Measurements from ENCODE around the gene SLC26A8.
"Not testable (repeated sequence)": the region's sequence is repeated elsewhere in the genome, so short reads cannot be mapped to it uniquely, and the experiment has no call there.

Gene SLC26A8

DNA sequence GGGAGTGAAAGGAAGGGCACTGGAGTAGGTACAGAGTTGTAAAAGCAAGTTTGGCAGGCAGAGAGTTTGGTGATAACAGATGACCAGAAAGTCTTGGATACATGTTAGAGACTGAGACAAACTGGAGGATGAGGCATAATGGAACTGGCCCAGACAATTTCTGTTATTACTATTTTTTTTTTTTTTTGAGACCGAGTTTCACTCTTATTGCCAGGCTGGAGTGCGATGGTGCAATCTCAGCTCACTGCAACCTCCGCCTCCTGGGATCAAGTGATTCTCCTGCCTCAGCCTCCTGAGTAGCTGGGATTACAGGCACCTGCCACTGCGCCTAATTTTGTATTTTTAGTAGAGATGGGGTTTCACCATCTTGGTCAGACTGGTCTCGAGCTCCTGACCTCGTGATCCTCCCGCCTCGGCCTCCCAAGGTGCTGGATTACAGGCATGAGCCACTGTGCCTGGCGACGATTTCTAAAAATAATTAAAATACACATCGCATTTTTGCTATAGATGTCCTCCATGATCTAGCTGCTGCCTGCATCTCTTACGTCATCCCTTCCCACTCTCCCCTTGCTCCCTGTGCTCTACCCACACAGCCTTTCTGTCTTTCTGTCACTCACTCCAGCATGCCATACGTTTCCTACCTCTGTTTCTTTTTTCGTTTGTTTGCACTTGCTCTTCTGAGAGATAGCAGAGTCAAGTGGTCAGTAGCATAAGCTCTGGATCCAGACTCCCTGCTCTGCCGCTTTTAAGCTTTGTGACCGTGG is 26.7 kb upstream of the SLC26A8 start:
- DNase-seq (ENCODE audit: low spot score) = no peak

DNA sequence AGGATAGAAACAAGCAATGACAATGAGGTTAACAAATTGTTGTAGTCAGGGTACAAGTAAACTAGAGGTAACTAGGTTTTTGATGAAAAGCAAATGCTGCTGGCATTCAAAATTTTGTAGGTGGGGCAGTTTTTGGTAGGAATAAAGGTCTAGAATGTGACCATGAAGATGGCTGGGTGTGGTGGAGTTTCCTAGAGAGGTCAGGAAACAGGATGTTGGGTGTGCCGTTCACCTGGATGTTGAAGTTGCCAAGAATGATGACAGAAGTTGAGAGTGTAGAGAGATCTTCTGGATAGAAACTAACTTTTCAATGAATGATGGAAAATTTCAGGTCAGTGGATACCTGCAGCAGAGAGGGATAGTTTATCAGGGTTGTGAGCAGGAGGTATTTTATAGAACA is 25.9 kb upstream of the SLC26A8 start:
- no peak for DNase-seq (ENCODE audit: low spot score)

GRCh38 chr6:36049582-36049981 is 25.1 kb upstream of the SLC26A8 start:
- DNase-seq (ENCODE audit: low spot score) = no peak

GRCh38 chr6:36042618-36043260 is 18.3 kb upstream of the SLC26A8 start:
- no peak for DNase-seq (ENCODE audit: low spot score)

- DNase-seq (ENCODE audit: low spot score) = no peak
Measured at GRCh38 chr6:36040958-36041357, 16.5 kb upstream of the SLC26A8 start.

- no peak for DNase-seq (ENCODE audit: low spot score)
Measured at GRCh38 chr6:36039112-36039511, 14.7 kb upstream of the SLC26A8 start.

GRCh38 chr6:36038120-36038876 is 13.9 kb upstream of the SLC26A8 start:
- DNase-seq (ENCODE audit: low spot score) = no peak

DNA sequence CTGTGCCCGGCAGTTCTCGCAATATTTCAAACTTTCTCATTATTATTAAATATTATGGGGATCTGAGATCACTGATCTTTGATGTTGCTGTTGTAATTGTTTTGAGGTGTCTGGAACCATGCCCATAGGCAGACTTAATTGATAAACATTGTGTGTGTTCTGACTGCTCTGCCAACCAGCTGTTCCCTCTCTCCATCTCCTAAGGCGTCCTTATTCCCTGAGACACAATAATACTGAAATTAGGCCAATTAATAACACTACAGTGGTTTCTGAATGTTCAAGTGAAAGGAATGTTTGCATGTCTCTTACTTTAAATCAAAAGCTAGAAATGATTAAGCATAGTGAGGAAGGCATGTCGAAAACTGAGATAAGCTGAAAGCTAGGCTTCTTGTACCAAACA is 10.8 kb upstream of the SLC26A8 start:
- DNase-seq (ENCODE audit: low spot score) = no peak

DNA sequence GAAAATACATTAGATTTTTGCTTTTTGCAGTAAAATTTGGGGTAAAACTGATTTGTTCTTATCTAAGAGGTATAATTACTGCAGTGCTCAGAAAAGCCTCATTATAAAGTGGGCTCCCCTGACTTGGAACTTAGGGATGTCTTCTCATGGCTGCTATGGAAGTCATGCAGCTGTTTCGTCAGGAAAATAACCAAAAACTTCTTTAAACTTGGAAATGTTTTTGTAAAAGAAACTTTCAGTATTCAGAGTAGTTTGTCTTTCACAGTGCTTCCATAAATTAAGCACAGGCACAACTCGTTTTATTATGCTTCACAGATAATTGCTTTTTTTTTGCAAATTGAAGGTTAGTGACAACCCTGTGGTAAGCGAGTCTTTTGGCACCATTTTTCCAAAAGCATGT is 10.0 kb upstream of the SLC26A8 start:
- no peak for DNase-seq (ENCODE audit: low spot score)

DNA sequence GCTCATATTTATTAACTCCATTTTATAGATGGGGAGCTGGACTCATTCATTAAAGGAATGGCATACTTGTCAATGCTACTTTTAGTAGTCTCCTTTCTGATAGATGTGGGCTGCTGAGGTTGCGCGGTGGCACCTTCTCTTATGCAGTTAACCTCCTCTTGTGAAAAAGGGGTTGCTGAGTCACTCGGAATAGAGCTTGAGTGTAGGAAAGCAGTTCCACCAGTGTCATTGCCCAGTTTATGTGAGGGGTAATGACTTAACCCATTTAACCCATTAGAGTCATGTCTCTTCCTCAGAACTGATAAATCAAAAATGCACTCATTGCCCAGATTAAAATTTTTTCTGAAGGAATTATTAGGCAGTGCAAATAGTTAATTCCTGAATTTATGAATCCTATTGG is 9.5 kb upstream of the SLC26A8 start:
- no peak for DNase-seq (ENCODE audit: low spot score)

DNA sequence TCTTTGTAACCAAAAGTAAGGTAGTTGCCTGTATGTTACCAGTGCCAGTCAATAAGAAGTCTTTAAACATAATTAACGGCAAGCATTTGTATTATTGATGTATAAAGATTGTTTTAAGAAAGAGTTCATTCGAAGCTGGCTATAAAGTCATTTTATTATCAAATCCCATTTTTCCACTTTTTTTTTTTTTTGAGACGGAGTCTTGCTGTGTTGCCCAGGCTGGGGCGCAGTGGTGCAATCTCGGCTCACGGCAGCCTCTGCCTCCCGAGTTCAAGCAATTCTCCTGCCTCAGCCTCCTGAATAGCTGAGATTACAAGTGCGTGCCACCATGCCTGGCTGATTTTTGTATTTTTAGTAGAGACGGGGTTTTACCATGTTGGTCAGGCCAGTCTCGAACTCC is 8.7 kb upstream of the SLC26A8 start:
- DNase-seq (ENCODE audit: low spot score) = not testable (repeated sequence)

- DNase-seq (ENCODE audit: low spot score) = no peak
Measured at GRCh38 chr6:36032261-36032660, 7.8 kb upstream of the SLC26A8 start.

DNA sequence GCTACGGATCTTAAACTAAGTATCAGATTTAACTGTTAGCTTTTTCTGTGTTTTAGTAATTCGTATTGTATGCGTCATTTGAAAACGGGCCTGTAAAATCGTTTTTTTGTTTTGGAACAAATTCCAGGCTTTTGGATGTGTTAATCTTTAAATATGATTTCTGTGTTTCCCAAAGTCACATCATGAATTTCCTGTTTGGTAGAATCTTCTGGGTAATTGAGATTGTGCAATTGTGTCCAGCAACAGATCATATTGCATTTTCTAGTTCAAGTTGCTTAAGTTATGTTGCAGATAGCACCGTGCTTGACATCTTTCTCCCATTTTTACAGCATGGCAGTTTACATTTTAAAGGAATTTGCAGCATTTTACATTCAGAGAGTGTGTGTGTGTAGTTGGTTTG is 5.0 kb upstream of the SLC26A8 start:
- peak; percentile 74 for DNase-seq (ENCODE audit: low spot score)

GRCh38 chr6:36028877-36029324 is 4.5 kb upstream of the SLC26A8 start:
- peak; percentile 68 for DNase-seq (ENCODE audit: low spot score)

GRCh38 chr6:36028088-36028876 is 3.8 kb upstream of the SLC26A8 start:
- DNase-seq (ENCODE audit: low spot score) = peak; percentile 32

DNA sequence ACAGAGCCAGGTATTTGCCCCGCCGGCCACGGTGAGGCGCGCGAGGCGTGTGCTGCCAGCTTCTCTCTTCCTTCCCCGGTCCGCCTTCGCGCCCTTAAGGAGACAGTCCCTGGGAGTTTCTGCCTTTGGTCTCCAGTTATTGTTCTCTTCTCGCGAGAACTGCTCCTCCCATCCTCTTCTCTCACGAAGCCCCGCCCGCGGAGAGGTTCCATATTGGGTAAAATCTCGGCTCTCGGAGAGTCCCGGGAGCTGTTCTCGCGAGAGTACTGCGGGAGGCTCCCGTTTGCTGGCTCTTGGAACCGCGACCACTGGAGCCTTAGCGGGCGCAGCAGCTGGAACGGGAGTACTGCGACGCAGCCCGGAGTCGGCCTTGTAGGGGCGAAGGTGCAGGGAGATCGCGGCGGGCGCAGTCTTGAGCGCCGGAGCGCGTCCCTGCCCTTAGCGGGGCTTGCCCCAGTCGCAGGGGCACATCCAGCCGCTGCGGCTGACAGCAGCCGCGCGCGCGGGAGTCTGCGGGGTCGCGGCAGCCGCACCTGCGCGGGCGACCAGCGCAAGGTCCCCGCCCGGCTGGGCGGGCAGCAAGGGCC is 3.2 kb upstream of the SLC26A8 start, which contains the start of gene MAPK14:
Gene MAPK14, plus strand, starts transcription at position 308 of the 587 bp plus-strand sequence. CDS start 350 bp downstream, outside the sequence.
- peak; percentile 97 for DNase-seq (ENCODE audit: low spot score)

DNA sequence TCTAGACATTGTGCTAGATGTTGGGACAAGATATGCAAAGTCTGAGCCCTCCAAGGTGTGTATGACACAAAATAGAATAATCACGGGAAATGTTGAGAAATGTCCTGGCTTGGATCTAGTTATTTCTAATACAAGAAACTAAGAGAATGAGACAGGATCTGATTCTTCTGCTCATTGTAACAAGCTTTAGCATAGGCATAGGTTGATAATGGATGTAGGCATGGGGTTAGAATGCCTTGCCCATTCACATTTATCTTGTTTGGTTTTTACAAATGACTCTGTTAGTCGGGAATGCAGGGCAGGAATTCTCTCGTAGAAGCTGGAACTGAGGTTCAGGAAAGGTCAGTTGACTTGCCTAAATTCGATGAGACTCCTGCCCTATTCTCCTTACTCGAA is 1.5 kb upstream of the SLC26A8 start:
- DNase-seq (ENCODE audit: low spot score) = no peak

DNA sequence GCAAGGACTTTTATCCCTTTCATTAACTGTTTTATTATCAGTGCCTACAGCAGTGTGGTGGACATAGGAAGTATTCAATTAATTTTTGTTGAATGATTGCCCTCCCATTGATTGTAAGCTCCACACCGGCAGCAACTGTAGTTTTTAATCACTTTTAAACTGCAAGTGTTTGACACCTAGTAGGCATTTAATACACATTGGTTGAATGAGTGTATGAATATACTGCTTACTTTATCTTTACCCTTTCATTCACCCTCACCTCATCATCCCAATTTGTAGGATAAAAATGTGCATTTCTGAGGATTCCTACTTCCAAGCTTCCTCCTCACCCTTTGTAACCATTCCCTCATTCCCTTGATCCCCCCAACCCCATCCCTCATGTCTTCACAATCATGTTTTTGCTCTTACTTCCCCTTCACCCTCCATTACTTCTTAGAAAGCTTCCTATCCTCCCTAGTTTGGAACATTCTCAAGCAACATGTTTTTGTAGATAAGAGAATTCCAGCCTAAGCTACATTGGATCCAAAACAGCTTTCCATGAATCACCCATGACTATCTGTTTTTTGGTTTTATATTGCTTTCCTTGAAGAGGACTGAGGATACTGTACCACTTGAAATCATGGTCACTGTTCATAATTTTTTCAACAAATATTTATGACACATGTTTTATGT is 955 bp upstream of the SLC26A8 start:
- peak; percentile 51 for DNase-seq (ENCODE audit: low spot score)

DNA sequence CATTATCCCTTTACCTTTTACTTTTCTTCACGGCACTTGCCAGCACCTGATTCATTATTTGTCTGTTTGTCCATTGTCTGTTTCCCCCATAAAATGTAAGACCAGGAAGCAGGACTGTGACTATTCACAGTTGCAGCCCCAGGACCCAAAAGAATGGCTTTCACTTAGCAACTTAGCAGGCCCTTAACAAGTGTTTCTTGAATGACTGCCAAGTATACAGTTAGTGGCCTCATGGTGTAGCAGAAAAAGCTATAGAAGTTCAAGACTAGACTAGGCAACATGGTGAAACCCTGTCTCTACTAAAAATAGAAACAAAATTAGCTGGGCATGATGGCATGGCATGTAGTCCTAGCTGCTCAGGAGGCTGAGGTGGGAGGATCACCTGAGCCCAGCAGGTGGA is 4.3 kb downstream of the SLC26A8 start:
- DNase-seq (ENCODE audit: low spot score) = no peak

DNA sequence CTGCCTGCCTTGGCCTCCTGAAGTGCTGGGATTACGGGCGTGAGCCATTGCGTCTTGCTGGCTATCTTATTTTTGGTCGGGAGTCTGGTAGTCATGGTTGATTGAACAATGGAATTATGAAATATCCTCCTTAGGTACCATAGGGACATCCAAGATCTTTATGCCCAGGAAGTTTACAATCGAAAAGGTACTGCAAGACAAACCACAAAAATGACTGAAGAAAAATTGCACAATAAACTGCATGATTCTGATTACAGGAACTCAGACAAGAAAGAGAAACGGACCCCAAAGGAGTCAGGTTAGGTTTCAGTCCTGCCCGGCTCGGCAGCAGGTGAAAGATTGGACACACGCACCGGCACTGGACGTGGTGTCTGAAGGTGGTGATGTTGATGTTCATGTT is 5.3 kb downstream of the SLC26A8 start:
- no peak for DNase-seq (ENCODE audit: low spot score)

- DNase-seq (ENCODE audit: low spot score) = no peak
Measured at GRCh38 chr6:36018339-36018738, 6.1 kb downstream of the SLC26A8 start.
